WTC11 (cell line): Measurements from ENCODE around the gene PRTN3.

Experiments used
- CBFB ChIP-seq: sonication (generic); formaldehyde crosslinking; IDR thresholded peaks from 2 replicates; pipeline ENCODE4 v1.8.1; 2022; ENCODE audit warnings: mild to moderate bottlenecking, low read depth, missing genetic modification reagents
- ELF4 ChIP-seq: sonication (generic); formaldehyde crosslinking; IDR thresholded peaks from 2 replicates; pipeline ENCODE4 v1.8.1; 2022; ENCODE audit warnings: low read depth, mild to moderate bottlenecking, moderate library complexity, missing genetic modification reagents
- ETV6 ChIP-seq: sonication (generic); formaldehyde crosslinking; IDR thresholded peaks from 2 replicates; pipeline ENCODE4 v1.8.1; 2022; ENCODE audit warnings: mild to moderate bottlenecking, missing genetic modification reagents
- NFATC4 ChIP-seq: fragments of 250-450 bp; sonication (Bioruptor Pico); IDR thresholded peaks from 2 replicates; pipeline ENCODE4 v1.9.0; 2021; ENCODE audit warnings: mild to moderate bottlenecking
- NFYB ChIP-seq: sonication (generic); formaldehyde crosslinking; conservative IDR thresholded peaks from 2 replicates; pipeline ENCODE4 v1.8.0; 2022; ENCODE audit warnings: low read depth, missing genetic modification reagents
- NR3C1 ChIP-seq: sonication (generic); formaldehyde crosslinking; conservative IDR thresholded peaks from 2 replicates; pipeline ENCODE4 v1.8.1; 2023; ENCODE audit warnings: low read depth, mild to moderate bottlenecking, missing genetic modification reagents
- RELA ChIP-seq: sonication (generic); formaldehyde crosslinking; IDR thresholded peaks from 2 replicates; pipeline ENCODE4 v1.8.1; 2022; ENCODE audit warnings: missing genetic modification reagents, mild to moderate bottlenecking, borderline replicate concordance
- TEAD1 ChIP-seq: sonication (generic); formaldehyde crosslinking; IDR thresholded peaks from 2 replicates; pipeline ENCODE4 v1.8.0; 2022; ENCODE audit warnings: mild to moderate bottlenecking, missing genetic modification reagents
- TF ChIP-seq, protein P1 (sequence below): sonication (generic); formaldehyde crosslinking; IDR thresholded peaks from 2 replicates; pipeline ENCODE4 v1.8.1; 2022; ENCODE audit warnings: low read depth, missing genetic modification reagents, borderline replicate concordance
- TF ChIP-seq, protein P2 (sequence below): sonication (generic); formaldehyde crosslinking; IDR thresholded peaks from 2 replicates; pipeline ENCODE4 v1.8.0; 2022; ENCODE audit warnings: mild to moderate bottlenecking, missing genetic modification reagents
- TF ChIP-seq, protein P3 (sequence below): sonication (generic); formaldehyde crosslinking; IDR thresholded peaks from 2 replicates; pipeline ENCODE4 v1.8.1; 2022; ENCODE audit warnings: mild to moderate bottlenecking, missing genetic modification reagents, moderate library complexity, borderline replicate concordance
- TF ChIP-seq, protein P4 (sequence below): fragments of 200-600 bp; IDR thresholded peaks from 2 replicates; pipeline ENCODE4 v1.8.0; 2022; ENCODE audit warnings: antibody characterized with exemption
- TF ChIP-seq, protein P5 (sequence below): sonication (generic); formaldehyde crosslinking; IDR thresholded peaks from 2 replicates; pipeline ENCODE4 v1.8.0; 2022; ENCODE audit warnings: mild to moderate bottlenecking, missing genetic modification reagents
- TF ChIP-seq, protein P6 (sequence below): sonication (generic); formaldehyde crosslinking; IDR thresholded peaks from 2 replicates; pipeline ENCODE4 v1.8.1; 2023; ENCODE audit warnings: mild to moderate bottlenecking, missing genetic modification reagents, moderate library complexity

DNA sequence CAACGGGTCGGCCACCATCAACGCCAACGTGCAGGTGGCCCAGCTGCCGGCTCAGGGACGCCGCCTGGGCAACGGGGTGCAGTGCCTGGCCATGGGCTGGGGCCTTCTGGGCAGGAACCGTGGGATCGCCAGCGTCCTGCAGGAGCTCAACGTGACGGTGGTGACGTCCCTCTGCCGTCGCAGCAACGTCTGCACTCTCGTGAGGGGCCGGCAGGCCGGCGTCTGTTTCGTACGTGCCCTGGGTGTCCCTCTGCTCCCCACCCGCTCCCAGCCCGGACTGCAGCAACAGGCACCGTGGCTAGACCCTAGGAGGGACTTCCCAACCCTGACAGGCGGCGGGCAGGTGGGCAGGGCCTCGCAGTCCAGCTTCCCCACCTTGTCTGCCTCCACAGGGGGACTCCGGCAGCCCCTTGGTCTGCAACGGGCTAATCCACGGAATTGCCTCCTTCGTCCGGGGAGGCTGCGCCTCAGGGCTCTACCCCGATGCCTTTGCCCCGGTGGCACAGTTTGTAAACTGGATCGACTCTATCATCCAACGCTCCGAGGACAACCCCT lies 14.8 kb downstream of the PRTN3 start:
- TF ChIP-seq, protein P1, sequence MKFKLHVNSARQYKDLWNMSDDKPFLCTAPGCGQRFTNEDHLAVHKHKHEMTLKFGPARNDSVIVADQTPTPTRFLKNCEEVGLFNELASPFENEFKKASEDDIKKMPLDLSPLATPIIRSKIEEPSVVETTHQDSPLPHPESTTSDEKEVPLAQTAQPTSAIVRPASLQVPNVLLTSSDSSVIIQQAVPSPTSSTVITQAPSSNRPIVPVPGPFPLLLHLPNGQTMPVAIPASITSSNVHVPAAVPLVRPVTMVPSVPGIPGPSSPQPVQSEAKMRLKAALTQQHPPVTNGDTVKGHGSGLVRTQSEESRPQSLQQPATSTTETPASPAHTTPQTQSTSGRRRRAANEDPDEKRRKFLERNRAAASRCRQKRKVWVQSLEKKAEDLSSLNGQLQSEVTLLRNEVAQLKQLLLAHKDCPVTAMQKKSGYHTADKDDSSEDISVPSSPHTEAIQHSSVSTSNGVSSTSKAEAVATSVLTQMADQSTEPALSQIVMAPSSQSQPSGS (CRISPR knock-in tag) = no peak
- TF ChIP-seq TEAD1 (CRISPR knock-in tag) (no peak), ELF4 (CRISPR knock-in tag) (no peak), ETV6 (no peak), NR3C1 (no peak), NFATC4 (CRISPR knock-in tag) (no peak), CBFB (CRISPR knock-in tag) (no peak), RELA (CRISPR knock-in tag) (no peak), NFYB (CRISPR knock-in tag) (no peak)
- TF ChIP-seq, protein P2, sequence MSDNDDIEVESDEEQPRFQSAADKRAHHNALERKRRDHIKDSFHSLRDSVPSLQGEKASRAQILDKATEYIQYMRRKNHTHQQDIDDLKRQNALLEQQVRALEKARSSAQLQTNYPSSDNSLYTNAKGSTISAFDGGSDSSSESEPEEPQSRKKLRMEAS (CRISPR knock-in tag) = no peak
- TF ChIP-seq, protein P3, sequence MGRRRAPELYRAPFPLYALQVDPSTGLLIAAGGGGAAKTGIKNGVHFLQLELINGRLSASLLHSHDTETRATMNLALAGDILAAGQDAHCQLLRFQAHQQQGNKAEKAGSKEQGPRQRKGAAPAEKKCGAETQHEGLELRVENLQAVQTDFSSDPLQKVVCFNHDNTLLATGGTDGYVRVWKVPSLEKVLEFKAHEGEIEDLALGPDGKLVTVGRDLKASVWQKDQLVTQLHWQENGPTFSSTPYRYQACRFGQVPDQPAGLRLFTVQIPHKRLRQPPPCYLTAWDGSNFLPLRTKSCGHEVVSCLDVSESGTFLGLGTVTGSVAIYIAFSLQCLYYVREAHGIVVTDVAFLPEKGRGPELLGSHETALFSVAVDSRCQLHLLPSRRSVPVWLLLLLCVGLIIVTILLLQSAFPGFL (CRISPR knock-in tag) = no peak
- TF ChIP-seq, protein P4, sequence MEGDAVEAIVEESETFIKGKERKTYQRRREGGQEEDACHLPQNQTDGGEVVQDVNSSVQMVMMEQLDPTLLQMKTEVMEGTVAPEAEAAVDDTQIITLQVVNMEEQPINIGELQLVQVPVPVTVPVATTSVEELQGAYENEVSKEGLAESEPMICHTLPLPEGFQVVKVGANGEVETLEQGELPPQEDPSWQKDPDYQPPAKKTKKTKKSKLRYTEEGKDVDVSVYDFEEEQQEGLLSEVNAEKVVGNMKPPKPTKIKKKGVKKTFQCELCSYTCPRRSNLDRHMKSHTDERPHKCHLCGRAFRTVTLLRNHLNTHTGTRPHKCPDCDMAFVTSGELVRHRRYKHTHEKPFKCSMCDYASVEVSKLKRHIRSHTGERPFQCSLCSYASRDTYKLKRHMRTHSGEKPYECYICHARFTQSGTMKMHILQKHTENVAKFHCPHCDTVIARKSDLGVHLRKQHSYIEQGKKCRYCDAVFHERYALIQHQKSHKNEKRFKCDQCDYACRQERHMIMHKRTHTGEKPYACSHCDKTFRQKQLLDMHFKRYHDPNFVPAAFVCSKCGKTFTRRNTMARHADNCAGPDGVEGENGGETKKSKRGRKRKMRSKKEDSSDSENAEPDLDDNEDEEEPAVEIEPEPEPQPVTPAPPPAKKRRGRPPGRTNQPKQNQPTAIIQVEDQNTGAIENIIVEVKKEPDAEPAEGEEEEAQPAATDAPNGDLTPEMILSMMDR = no peak
- TF ChIP-seq, protein P5, sequence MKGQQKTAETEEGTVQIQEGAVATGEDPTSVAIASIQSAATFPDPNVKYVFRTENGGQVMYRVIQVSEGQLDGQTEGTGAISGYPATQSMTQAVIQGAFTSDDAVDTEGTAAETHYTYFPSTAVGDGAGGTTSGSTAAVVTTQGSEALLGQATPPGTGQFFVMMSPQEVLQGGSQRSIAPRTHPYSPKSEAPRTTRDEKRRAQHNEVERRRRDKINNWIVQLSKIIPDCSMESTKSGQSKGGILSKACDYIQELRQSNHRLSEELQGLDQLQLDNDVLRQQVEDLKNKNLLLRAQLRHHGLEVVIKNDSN (CRISPR knock-in tag) = no peak
- TF ChIP-seq, protein P6, sequence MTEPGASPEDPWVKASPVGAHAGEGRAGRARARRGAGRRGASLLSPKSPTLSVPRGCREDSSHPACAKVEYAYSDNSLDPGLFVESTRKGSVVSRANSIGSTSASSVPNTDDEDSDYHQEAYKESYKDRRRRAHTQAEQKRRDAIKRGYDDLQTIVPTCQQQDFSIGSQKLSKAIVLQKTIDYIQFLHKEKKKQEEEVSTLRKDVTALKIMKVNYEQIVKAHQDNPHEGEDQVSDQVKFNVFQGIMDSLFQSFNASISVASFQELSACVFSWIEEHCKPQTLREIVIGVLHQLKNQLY (CRISPR knock-in tag) = no peak
